K562 (cell line): ENCODE data around the gene PHETA1. TPM values are rescaled to one million over a fixed set of nuclear protein-coding genes. Genes with fewer than 3 reads are reported as not detected.

Experiments
- ARID1B ChIP-seq: fragments of 450-650 bp; IDR thresholded peaks from 2 replicates; pipeline ENCODE4 v1.6.1; 2016; ENCODE audit warnings: antibody characterized with exemption, mild to moderate bottlenecking, inconsistent platforms
- ARID3A ChIP-seq: IDR thresholded peaks from 2 replicates; pipeline ENCODE4 v1.6.1; 2012; ENCODE audit warnings: low read depth, low read length, improper control_type of control experiment, borderline replicate concordance
- ARNT ChIP-seq, 2 experiments: fragments of 450-650 bp; IDR thresholded peaks; 2 replicates each; pipeline ENCODE4 v1.6.1; 2016; ENCODE audit warnings: mild to moderate bottlenecking in 1 of 2
- ATF7 ChIP-seq: fragments of 450-650 bp; IDR thresholded peaks from 2 replicates; pipeline ENCODE4 v1.7.1; 2014; ENCODE audit warnings: mild to moderate bottlenecking, moderate library complexity
- BRD4 ChIP-seq: fragments of 200-600 bp; sonication (generic); IDR thresholded peaks from 2 replicates; pipeline ENCODE4 v1.6.1; 2017; ENCODE audit warnings: inconsistent platforms
- CTBP1 ChIP-seq: fragments of 450-650 bp; IDR thresholded peaks from 2 replicates; pipeline ENCODE4 v1.6.1; 2016; ENCODE audit warnings: borderline replicate concordance
- E2F1 ChIP-seq: sonication (generic); formaldehyde crosslinking; IDR thresholded peaks from 2 replicates; pipeline ENCODE4 v1.8.1; 2023; ENCODE audit warnings: mild to moderate bottlenecking, missing genetic modification reagents, moderate library complexity
- ELF2 ChIP-seq: fragments of 250-450 bp; sonication (Bioruptor Pico); IDR thresholded peaks from 2 replicates; pipeline ENCODE4 v1.5.0; 2021; ENCODE audit warnings: mild to moderate bottlenecking
- ETV1 ChIP-seq: fragments of 450-650 bp; conservative IDR thresholded peaks from 2 replicates; pipeline ENCODE4 v1.6.1; 2016; ENCODE audit warnings: missing genetic modification characterization, control low read depth, low read depth, missing compliant biosample characterization
- FOXA1 ChIP-seq: fragments of 450-650 bp; IDR thresholded peaks from 2 replicates; pipeline ENCODE4 v1.6.1; 2016; ENCODE audit warnings: mild to moderate bottlenecking, borderline replicate concordance
- FOXK1 ChIP-seq: sonication (generic); formaldehyde crosslinking; IDR thresholded peaks from 2 replicates; pipeline ENCODE4 v1.8.0; 2022; ENCODE audit warnings: missing genetic modification reagents, mild to moderate bottlenecking, borderline replicate concordance
- HMG20A ChIP-seq: fragments of 450-650 bp; formaldehyde crosslinking; conservative IDR thresholded peaks from 2 replicates; pipeline ENCODE4 v1.4.0; 2020; ENCODE audit warnings: mild to moderate bottlenecking, mixed read lengths
- ILK ChIP-seq: fragments of 450-650 bp; IDR thresholded peaks from 2 replicates; pipeline ENCODE4 v1.6.1; 2016; ENCODE audit warnings: missing genetic modification characterization, low read depth, mild to moderate bottlenecking, missing compliant biosample characterization, moderate library complexity, borderline replicate concordance
- MEF2A ChIP-seq: IDR thresholded peaks from 2 replicates; pipeline ENCODE4 v1.6.1; 2011; ENCODE audit warnings: low read depth, mild to moderate bottlenecking, low read length, moderate library complexity; ENCODE audit not compliant: control insufficient read depth
- POLR2AphosphoS2 ChIP-seq: IDR thresholded peaks from 2 replicates; pipeline ENCODE4 v1.6.1; 2012; ENCODE audit warnings: low read length, improper control_type of control experiment
- RB1 ChIP-seq: fragments of 450-650 bp; IDR thresholded peaks from 2 replicates; pipeline ENCODE4 v1.6.1; 2017; ENCODE audit warnings: low read depth, mild to moderate bottlenecking
- SMAD4 ChIP-seq: fragments of 250-450 bp; sonication (Bioruptor Pico); conservative IDR thresholded peaks from 2 replicates; pipeline ENCODE4 v1.8.0; 2021; ENCODE audit warnings: inconsistent platforms, mild to moderate bottlenecking, moderate library complexity
- SNAPC5 ChIP-seq: fragments of 250-450 bp; sonication (Bioruptor Pico); IDR thresholded peaks from 2 replicates; pipeline ENCODE4 v1.8.0; 2021; ENCODE audit warnings: moderate library complexity, mild to moderate bottlenecking, inconsistent platforms
- SRSF7 ChIP-seq: fragments of 200-400 bp; formaldehyde crosslinking; optimal IDR thresholded peaks from 2 replicates; pipeline ENCODE3; 2017; ENCODE audit warnings: mild to moderate bottlenecking, low read depth, low read length
- STAG1 ChIP-seq: sonication (generic); formaldehyde crosslinking; IDR thresholded peaks from 2 replicates; pipeline ENCODE4 v1.5.0; 2020; ENCODE audit warnings: missing genetic modification reagents, borderline replicate concordance
- TEAD2 ChIP-seq: fragments of 450-650 bp; IDR thresholded peaks from 2 replicates; pipeline ENCODE4 v1.6.1; 2016; ENCODE audit warnings: missing genetic modification characterization, control low read depth, missing compliant biosample characterization
- ZKSCAN3 ChIP-seq: fragments of 250-450 bp; sonication (Bioruptor Pico); IDR thresholded peaks from 2 replicates; pipeline ENCODE4 v1.4.0; 2020
- ZNF212 ChIP-seq: fragments of 450-650 bp; formaldehyde crosslinking; IDR thresholded peaks from 2 replicates; pipeline ENCODE4 v1.4.0; 2020; ENCODE audit warnings: mild to moderate bottlenecking
- ZNF274 ChIP-seq: IDR thresholded peaks from 2 replicates; pipeline ENCODE4 v1.6.1; 2011; ENCODE audit warnings: low read depth, mild to moderate bottlenecking, low read length, moderate library complexity, borderline replicate concordance
- ZNF695 ChIP-seq: fragments of 450-650 bp; formaldehyde crosslinking; IDR thresholded peaks from 2 replicates; pipeline ENCODE4 v1.4.0; 2020; ENCODE audit warnings: mild to moderate bottlenecking, moderate library complexity
- polyA plus RNA-seq, 8 experiments: library from polyadenylated mRNA; depleted of rRNA in 4 of 8; stranded (reverse) in 5 of 8; unstranded in 3 of 8; fragments of >200 nt; fragmentation: Nextera tagmentation in 2 of 8; fragmentation: Illumina TruSeq in 1 of 8; extraction: Ambion mirVana in 2 of 8; extraction: Trizol in 1 of 8; gene quantifications; 2 replicates each; pipeline versions ENCODE4 v1.2.1 to v1.2.3, GENCODE V29; 2011 to 2014; ENCODE audit warnings: inconsistent platforms in 1 of 8, missing spikeins in 1 of 8
- total RNA-seq, 7 experiments: library from RNA; depleted of rRNA in 6 of 7; stranded (reverse); fragments of >200 nt in 6 of 7; fragmentation: Illumina TruSeq in 2 of 7; extraction: Trizol in 2 of 7; gene quantifications; 2 replicates each; pipeline versions ENCODE4 v1.2.1 to v1.2.3, GENCODE V29; 2011 to 2021; ENCODE audit warnings: low replicate concordance in 1 of 7
- TF ChIP-seq, protein P1 (sequence below): fragments of 250-450 bp; sonication (Bioruptor Pico); IDR thresholded peaks from 2 replicates; pipeline ENCODE4 v1.5.0; 2020; ENCODE audit warnings: mild to moderate bottlenecking, borderline replicate concordance

PHETA1 gene
- total and polyA plus RNA-seq, 9 of the 15 experiments (the other 6 are each of a cell fraction or from before 2014, with no cell fraction given) = 0.03 to 12.4 (median 3.0) TPM

GRCh38 chr12:111409780-111410430, 41.0 kb upstream of the PHETA1 start (continued):
- peak; percentile 38; the same call in 1 of the 2 replicates for TF ChIP-seq FOXK1
- no peak for TF ChIP-seq ZNF695
- no peak for TF ChIP-seq HMG20A (CRISPR knock-in tag)
- peak; percentile 78 for TF ChIP-seq ETV1 (tag)
- no peak for TF ChIP-seq ZKSCAN3 (CRISPR knock-in tag)
- TF ChIP-seq ARID1B = peak; percentile 81
- no peak for TF ChIP-seq POLR2AphosphoS2
- no peak for TF ChIP-seq ZNF274
- no peak for TF ChIP-seq ARNT (IDR thresholded peaks at IDR 0.05)
- peak; percentile 75 for TF ChIP-seq SMAD4 (CRISPR knock-in tag)
- TF ChIP-seq ILK (tag) = no peak
- TF ChIP-seq STAG1 (CRISPR knock-in tag) = no peak
- TF ChIP-seq FOXA1 = no peak
- TF ChIP-seq, protein P1, sequence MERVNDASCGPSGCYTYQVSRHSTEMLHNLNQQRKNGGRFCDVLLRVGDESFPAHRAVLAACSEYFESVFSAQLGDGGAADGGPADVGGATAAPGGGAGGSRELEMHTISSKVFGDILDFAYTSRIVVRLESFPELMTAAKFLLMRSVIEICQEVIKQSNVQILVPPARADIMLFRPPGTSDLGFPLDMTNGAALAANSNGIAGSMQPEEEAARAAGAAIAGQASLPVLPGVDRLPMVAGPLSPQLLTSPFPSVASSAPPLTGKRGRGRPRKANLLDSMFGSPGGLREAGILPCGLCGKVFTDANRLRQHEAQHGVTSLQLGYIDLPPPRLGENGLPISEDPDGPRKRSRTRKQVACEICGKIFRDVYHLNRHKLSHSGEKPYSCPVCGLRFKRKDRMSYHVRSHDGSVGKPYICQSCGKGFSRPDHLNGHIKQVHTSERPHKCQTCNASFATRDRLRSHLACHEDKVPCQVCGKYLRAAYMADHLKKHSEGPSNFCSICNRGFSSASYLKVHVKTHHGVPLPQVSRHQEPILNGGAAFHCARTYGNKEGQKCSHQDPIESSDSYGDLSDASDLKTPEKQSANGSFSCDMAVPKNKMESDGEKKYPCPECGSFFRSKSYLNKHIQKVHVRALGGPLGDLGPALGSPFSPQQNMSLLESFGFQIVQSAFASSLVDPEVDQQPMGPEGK (CRISPR knock-in tag) = no peak
- no peak for TF ChIP-seq SNAPC5 (CRISPR knock-in tag)
- TF ChIP-seq RB1 = 0 out of 2 replicates have a peak, but pooled peaks have one; percentile 28
- TF ChIP-seq TEAD2 (tag) = no peak
- TF ChIP-seq ARID3A = no peak
- no peak for TF ChIP-seq BRD4
- peak; percentile 46; the same call in 1 of the 2 replicates for TF ChIP-seq CTBP1
- TF ChIP-seq ZNF212 (CRISPR knock-in tag) = no peak
- TF ChIP-seq E2F1 (CRISPR knock-in tag) = no peak
- TF ChIP-seq ATF7 = no peak
- no peak for TF ChIP-seq MEF2A
- no peak for TF ChIP-seq SRSF7
- TF ChIP-seq ELF2 (CRISPR knock-in tag) = no peak
